Spleen (tissue), 7 donors: ENCODE data around the gene C1orf35.

Source experiments
- POLR2A ChIP-seq, 3 donors: fragments of 450-650 bp; IDR thresholded peaks; one replicate each; pipeline ENCODE4 v1.5.1; 2017; ENCODE audit warnings: antibody characterized with exemption in 3 of 3, mild to moderate bottlenecking in 1 of 3
- POLR2AphosphoS5 ChIP-seq, 3 donors: sonication (generic); formaldehyde crosslinking; IDR thresholded peaks; one replicate each; pipeline ENCODE4 v1.5.1; 2017; ENCODE audit warnings: antibody characterized with exemption in 3 of 3
- TF ChIP-seq, protein P1 (sequence below), 11 experiments: fragments of 200-600 bp in 7 of 11; fragments of 450-650 bp in 4 of 11; sonication (generic) in 4 of 11; IDR thresholded peaks in 8 of 11; conservative IDR thresholded peaks in 3 of 11; 1 replicate in 7 of 11; 2 replicates in 4 of 11; pipeline versions ENCODE4 v1.4.0 to v1.8.0; 2016 to 2021; ENCODE audit warnings: antibody characterized with exemption in 11 of 11, inconsistent platforms in 4 of 11, mild to moderate bottlenecking in 1 of 11
- donor health status: DM: no; HTN: no; CAD: no; lungs with moderate emphysema.
- donor health status: DM: no; HTN: no; CAD: no.
- donor health status: DM: no; HTN: no; CAD: no.

DNA sequence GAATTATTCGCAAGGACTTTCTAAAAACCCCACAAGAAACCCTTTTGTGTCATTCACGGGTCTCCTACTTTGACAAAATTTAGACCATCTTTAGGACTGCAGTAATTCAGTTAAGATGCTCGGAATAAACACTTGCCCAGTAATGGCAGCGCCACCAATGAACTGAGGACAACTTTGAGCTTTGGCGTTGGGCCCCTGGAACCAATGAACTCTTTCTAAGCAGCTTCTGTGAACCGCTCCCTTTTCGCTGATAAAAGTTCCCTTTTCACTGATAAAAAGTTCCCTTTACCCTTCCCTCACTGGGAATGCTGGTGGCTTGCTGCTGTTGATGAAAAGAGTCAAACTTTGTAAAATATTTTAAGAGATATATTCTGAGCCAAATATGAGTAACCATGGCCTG, 7.4 kb upstream of the C1orf35 start:
- TF ChIP-seq, protein P1, sequence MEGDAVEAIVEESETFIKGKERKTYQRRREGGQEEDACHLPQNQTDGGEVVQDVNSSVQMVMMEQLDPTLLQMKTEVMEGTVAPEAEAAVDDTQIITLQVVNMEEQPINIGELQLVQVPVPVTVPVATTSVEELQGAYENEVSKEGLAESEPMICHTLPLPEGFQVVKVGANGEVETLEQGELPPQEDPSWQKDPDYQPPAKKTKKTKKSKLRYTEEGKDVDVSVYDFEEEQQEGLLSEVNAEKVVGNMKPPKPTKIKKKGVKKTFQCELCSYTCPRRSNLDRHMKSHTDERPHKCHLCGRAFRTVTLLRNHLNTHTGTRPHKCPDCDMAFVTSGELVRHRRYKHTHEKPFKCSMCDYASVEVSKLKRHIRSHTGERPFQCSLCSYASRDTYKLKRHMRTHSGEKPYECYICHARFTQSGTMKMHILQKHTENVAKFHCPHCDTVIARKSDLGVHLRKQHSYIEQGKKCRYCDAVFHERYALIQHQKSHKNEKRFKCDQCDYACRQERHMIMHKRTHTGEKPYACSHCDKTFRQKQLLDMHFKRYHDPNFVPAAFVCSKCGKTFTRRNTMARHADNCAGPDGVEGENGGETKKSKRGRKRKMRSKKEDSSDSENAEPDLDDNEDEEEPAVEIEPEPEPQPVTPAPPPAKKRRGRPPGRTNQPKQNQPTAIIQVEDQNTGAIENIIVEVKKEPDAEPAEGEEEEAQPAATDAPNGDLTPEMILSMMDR (IDR thresholded peaks at IDR 0.05 in 8 of 11, conservative IDR thresholded peaks at IDR 0.05 in 3 of 11): no peak
- TF ChIP-seq POLR2AphosphoS5 (IDR thresholded peaks at IDR 0.05) (no peak), POLR2A (IDR thresholded peaks at IDR 0.05) (no peak)
